Neural crest cell (in vitro differentiated cells): ENCODE measurements around the gene C3orf52. TPM values are rescaled to one million over a fixed set of nuclear protein-coding genes. Genes with fewer than 3 reads are reported as not detected.

ENCODE experiments used
- DNase-seq: peaks from one replicate; pipeline ENCODE4 v3.0.0; 2021; ENCODE audit warnings: low read depth, mixed read lengths, low spot score
- H3K27ac Mint-ChIP-seq: one replicate; pipeline ENCODE4 v1.8.0; 2021; ENCODE audit warnings: mild to moderate bottlenecking, mixed read lengths; ENCODE audit not compliant: unreplicated experiment
- H3K27me3 Mint-ChIP-seq: 2 replicates; pipeline ENCODE4 v1.8.0; 2021; ENCODE audit warnings: low read depth, mild to moderate bottlenecking, mixed read lengths
- H3K36me3 Mint-ChIP-seq: 2 replicates; pipeline ENCODE4 v1.8.0; 2021; ENCODE audit warnings: low read depth, mild to moderate bottlenecking, mixed read lengths
- H3K4me1 Mint-ChIP-seq: 2 replicates; pipeline ENCODE4 v1.8.0; 2021; ENCODE audit warnings: mixed read lengths
- H3K4me3 Mint-ChIP-seq: one replicate; pipeline ENCODE4 v1.8.0; 2021; ENCODE audit warnings: mild to moderate bottlenecking, mixed read lengths
- H3K9me3 Mint-ChIP-seq: 2 replicates; pipeline ENCODE4 v1.8.0; 2021; ENCODE audit warnings: mixed read lengths
- total RNA-seq: library from RNA; stranded (reverse); gene quantifications from 2 replicates; pipeline ENCODE4 v1.2.1, GENCODE V29; 2021
- TF ChIP-seq, protein P1 (sequence below): fragments of 200-600 bp; sonication (generic); conservative IDR thresholded peaks from 2 replicates; pipeline ENCODE4 v1.5.0; 2021; ENCODE audit warnings: antibody characterized with exemption, mild to moderate bottlenecking

Gene C3orf52
- total RNA-seq, 1 donor from 2014 or later: 22.5 TPM

DNA sequence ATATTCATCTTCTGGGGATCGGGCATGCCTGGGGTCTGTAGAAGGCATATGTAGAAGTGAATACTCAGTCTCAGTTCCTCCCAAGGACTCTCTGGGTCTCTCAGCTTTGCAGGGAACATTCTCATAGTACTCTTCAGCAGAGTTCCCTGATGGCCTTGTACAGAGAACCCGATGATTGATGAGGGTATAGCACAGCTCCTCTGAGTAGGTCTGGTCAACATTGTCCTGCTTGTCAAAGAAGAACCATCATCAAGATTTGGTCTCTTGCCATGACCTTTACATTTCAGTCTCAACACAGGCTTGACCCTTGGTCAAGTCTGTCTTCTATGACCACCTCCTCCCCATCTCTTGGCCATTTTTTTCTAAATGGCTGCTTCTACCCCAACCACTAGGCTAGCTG, 37.4 kb downstream of the C3orf52 start:
- Mint-ChIP-seq H3K36me3 (peaks cover 13% of the 10 kb centered on the region), H3K27me3 (no peaks in the 10 kb centered on the region), H3K27ac (no peak overlapping the region), H3K9me3 (peaks cover 3% of the 10 kb centered on the region), H3K4me3 (no peak overlapping the region), H3K4me1 (peaks cover 54% of the 10 kb centered on the region)
- TF ChIP-seq, protein P1, sequence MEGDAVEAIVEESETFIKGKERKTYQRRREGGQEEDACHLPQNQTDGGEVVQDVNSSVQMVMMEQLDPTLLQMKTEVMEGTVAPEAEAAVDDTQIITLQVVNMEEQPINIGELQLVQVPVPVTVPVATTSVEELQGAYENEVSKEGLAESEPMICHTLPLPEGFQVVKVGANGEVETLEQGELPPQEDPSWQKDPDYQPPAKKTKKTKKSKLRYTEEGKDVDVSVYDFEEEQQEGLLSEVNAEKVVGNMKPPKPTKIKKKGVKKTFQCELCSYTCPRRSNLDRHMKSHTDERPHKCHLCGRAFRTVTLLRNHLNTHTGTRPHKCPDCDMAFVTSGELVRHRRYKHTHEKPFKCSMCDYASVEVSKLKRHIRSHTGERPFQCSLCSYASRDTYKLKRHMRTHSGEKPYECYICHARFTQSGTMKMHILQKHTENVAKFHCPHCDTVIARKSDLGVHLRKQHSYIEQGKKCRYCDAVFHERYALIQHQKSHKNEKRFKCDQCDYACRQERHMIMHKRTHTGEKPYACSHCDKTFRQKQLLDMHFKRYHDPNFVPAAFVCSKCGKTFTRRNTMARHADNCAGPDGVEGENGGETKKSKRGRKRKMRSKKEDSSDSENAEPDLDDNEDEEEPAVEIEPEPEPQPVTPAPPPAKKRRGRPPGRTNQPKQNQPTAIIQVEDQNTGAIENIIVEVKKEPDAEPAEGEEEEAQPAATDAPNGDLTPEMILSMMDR: no peak
- DNase-seq: no peak

DNA sequence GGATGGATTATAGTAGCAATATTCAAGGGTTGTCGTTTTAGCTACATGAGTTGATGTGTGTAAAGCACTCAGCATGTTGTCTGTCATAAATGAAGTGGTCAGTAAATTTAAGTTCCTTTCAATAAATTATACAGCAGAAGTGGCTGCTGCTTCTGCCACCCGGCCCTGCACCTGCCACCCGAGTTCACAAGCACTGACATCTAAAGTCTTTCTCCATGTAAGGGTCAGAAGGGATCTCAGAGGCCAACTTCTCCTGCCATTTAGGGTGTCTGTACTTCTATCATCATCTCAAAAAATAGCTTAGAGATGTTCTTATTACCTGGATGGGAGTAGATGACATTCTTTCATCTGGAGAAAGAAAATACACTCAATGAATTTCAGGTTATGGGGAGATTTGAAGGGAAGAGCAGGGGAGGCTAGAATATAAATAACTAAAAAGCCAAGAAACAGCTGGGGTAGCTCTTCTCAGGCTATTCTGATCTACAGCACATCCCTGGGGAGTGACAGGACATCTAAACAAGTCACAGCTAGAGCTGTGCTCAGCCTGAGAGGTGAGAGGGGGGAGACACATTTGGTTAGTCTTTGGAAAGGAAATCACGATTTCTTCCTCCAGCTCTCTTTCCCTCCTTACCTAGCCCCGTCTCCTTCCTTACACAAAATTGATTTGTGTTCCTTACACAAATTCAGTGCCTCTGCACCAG, 38.9 kb downstream of the C3orf52 start:
- no peak overlapping the region for H3K27ac Mint-ChIP-seq
- peaks cover 3% of the 10 kb centered on the region for H3K9me3 Mint-ChIP-seq
- H3K36me3 Mint-ChIP-seq: peaks cover 4% of the 10 kb centered on the region
- H3K27me3 Mint-ChIP-seq: no peaks in the 10 kb centered on the region
- DNase-seq: no peak
- H3K4me1 Mint-ChIP-seq: peaks cover 51% of the 10 kb centered on the region
- no peak overlapping the region for H3K4me3 Mint-ChIP-seq
- TF ChIP-seq, protein P1: no peak

DNA sequence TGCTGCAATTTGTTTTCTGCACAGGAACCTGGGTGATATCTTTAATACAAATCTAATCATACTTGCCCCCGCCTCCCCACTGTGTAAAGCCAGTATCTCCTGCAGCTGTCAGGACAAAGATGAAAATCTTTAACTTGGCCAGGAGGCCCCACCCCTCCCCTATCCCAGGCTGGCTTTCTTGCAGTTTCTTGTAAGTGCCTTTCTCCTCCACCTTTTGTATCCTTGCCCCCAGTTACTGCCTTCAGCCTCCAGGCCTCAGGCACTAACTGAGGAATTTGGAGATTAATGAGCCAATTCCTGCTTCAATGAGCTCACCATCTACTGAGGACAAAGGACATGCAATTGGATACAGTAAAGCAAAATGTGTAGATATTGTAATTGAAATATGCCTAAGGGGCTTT, 40.3 kb downstream of the C3orf52 start:
- Mint-ChIP-seq H3K27me3 (no peaks in the 10 kb centered on the region), H3K36me3 (peaks cover 9% of the 10 kb centered on the region), H3K27ac (peak overlapping the region; percentile 72), H3K4me1 (peaks cover 47% of the 10 kb centered on the region), H3K4me3 (no peak overlapping the region), H3K9me3 (peaks cover 3% of the 10 kb centered on the region)
- TF ChIP-seq, protein P1: no peak
- DNase-seq: no peak

DNA sequence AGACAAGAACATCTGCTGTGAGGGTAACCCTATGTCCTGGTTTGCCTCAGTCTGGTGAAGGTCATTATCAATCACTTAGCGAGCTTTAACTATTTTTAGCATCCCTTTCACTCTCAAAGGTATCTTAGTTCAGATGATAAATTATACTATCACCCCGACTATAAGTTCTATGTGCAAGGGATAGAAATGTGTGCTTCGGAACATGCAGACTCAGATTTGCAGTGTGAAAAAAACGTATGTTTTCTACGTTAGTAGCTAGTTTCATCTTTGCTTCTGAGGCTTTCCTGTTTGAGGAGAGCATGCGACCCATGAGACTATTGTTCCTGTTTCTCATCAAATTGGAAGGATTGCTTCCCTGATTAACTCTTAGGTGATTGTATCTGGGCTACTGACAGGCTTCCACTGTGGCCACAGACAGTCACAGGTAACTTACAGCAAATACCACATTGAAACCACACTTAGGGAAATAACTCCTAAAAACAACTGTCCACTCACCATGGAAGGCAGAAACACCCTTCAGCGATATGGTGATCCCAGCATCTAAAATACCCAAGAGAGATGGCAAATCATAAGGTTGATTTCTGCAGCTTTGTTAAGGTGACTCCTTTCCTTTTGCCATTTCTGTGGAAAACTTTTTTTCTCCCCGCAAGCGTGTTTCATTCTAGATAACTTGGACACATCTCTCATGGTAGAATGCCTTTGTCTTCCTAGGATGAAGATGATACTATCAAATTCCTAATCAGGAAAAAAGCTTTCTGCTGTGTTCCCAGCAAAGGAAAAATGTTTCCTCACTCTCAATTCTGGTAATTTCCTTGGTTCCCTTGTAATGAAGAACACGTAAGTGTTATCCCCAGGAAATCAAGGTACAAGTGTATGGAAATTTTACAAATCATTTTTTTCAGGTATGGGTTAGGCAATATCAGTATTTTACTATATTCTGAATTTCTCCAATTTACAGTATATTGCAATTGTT, 41.6 kb downstream of the C3orf52 start:
- no peak overlapping the region for H3K27ac Mint-ChIP-seq
- peaks cover 6% of the 10 kb centered on the region for H3K36me3 Mint-ChIP-seq
- TF ChIP-seq, protein P1: no peak
- DNase-seq: no peak
- H3K4me1 Mint-ChIP-seq: peaks cover 47% of the 10 kb centered on the region
- no peaks in the 10 kb centered on the region for H3K27me3 Mint-ChIP-seq
- no peak overlapping the region for H3K4me3 Mint-ChIP-seq
- peaks cover under 1% of the 10 kb centered on the region for H3K9me3 Mint-ChIP-seq

DNA sequence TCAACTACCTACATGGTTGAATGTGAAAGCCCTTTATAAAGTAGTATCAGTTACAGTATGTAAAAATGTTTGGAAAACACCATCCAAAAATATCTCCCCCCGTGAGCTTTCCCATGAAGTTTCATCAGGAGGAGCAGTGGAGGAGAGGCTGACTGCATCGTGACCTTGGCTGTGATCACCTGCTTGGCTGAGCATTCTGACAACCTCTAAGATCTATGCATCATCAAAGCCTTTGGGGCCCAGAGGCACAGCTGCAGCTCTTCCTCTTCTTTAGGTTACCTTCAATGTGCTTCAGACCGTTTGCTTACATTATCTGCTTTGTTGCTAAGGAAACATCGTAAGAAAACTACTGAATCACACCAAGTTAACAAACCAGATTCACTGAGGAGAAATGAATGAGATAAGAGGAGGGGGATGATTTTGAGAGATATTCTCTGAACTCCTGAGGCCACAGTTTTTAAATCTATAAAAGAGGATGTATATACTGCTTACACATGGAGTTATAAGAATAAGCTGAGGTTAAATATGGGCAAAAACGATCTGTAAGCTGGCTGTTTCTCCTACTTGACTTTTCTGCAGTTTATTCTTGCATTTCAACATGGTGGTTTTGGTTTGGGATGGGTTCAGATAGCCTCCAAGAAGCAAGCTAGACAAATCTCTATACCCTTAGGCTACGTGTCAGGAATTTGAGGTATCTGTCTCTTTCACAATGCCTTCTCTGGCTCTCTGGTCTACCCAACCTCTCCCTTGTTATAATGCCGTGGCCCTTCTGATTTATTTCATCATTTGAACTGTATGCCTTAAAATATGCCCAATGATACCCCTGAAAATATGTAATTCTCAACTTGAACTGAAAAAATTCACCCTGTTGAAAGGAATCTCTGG, 42.9 kb downstream of the C3orf52 start:
- Mint-ChIP-seq H3K4me1 (peaks cover 47% of the 10 kb centered on the region), H3K36me3 (peaks cover 5% of the 10 kb centered on the region), H3K27me3 (no peaks in the 10 kb centered on the region), H3K4me3 (no peak overlapping the region), H3K9me3 (no peaks in the 10 kb centered on the region), H3K27ac (no peak overlapping the region)
- TF ChIP-seq, protein P1: no peak
- no peak for DNase-seq
